PC-3 (cell line): Measurements from ENCODE around the gene CDK16. TPM values are rescaled to one million over a fixed set of nuclear protein-coding genes. Genes with fewer than 3 reads are reported as not detected.

ENCODE experiments used
- ATAC-seq: fragments of 200-7000 bp; cut with Tn5 transposase; 2 replicates; pipeline ENCODE4 v1.9.1; 2020; ENCODE audit warnings: mild to moderate bottlenecking, moderate library complexity
- BruUV-seq: library from RNA; stranded (reverse); fragments of 400-500 nt; replicated peaks from 2 replicates; lab custom pipeline; 2021; lab: Mats Ljungman, UMichigan
- CTCF ChIA-PET: fragments of 300-600 bp; sonication (Branson Sonifier 250); formaldehyde crosslinking; loops from one replicate; lab custom pipeline; 2022; ENCODE audit warnings: antibody characterized with exemption; lab: Charles Lee
- POLR2A ChIA-PET: fragments of 300-600 bp; sonication (Branson Sonifier 250); formaldehyde crosslinking; loops from one replicate; lab custom pipeline; 2022; ENCODE audit warnings: antibody characterized with exemption; ENCODE audit not compliant: unreplicated experiment; lab: Charles Lee
- DNase-seq: peaks from one replicate; pipeline ENCODE4 v3.0.0-alpha.2; 2015
- H2AFZ ChIP-seq: fragments of 300-600 bp; sonication (generic); 2 replicates; pipeline ENCODE4 v1.6.0; 2016; ENCODE audit warnings: antibody characterized with exemption, low read length
- H3F3A ChIP-seq: fragments of 300-600 bp; sonication (generic); one replicate; pipeline ENCODE4 v1.6.0; 2017; ENCODE audit warnings: antibody characterized with exemption, low read length, control low read depth, mild to moderate bottlenecking; ENCODE audit not compliant: unreplicated experiment
- H3K27ac ChIP-seq: fragments of 300-600 bp; sonication (generic); 2 replicates; pipeline ENCODE4 v1.5.1; 2016; ENCODE audit warnings: mild to moderate bottlenecking, low read length
- H3K27me3 ChIP-seq: fragments of 300-600 bp; sonication (generic); 2 replicates; pipeline ENCODE4 v1.6.1; 2016; ENCODE audit warnings: low read length, mixed read lengths
- H3K36me3 ChIP-seq: fragments of 300-600 bp; sonication (generic); 2 replicates; pipeline ENCODE4 v1.6.1; 2016; ENCODE audit warnings: low read depth, mixed run types, low read length, mixed read lengths
- H3K4me1 ChIP-seq: fragments of 300-600 bp; sonication (generic); 2 replicates; pipeline ENCODE4 v1.5.1; 2016; ENCODE audit warnings: low read length; ENCODE audit not compliant: insufficient read depth
- H3K4me2 ChIP-seq: fragments of 300-600 bp; sonication (generic); 2 replicates; pipeline ENCODE4 v1.6.0; 2016; ENCODE audit warnings: low read length
- H3K4me3 ChIP-seq: fragments of 300-600 bp; sonication (generic); 2 replicates; pipeline ENCODE4 v1.5.1; 2016; ENCODE audit warnings: mild to moderate bottlenecking, low read length, mixed read lengths
- H3K79me2 ChIP-seq: fragments of 300-600 bp; sonication (generic); 2 replicates; pipeline ENCODE4 v1.6.1; 2017; ENCODE audit warnings: low read length, mixed read lengths
- H3K9ac ChIP-seq: fragments of 300-600 bp; sonication (generic); 2 replicates; pipeline ENCODE4 v1.6.0; 2016; ENCODE audit warnings: mild to moderate bottlenecking, low read length
- H3K9me2 ChIP-seq: fragments of 300-600 bp; sonication (generic); replicated peaks from 2 replicates; pipeline ENCODE4 v1.6.1; 2016; ENCODE audit warnings: mixed run types, low read length, mixed read lengths
- H3K9me3 ChIP-seq: fragments of 300-600 bp; sonication (generic); 2 replicates; pipeline ENCODE4 v1.6.1; 2016; ENCODE audit warnings: low read length, mixed read lengths
- H4K20me1 ChIP-seq: fragments of 300-600 bp; sonication (generic); 2 replicates; pipeline ENCODE4 v1.6.1; 2016; ENCODE audit warnings: low read length, mixed read lengths
- EZH2 ChIP-seq: fragments of 300-600 bp; sonication (generic); IDR thresholded peaks from one replicate; pipeline ENCODE4 v1.6.1; 2017; ENCODE audit warnings: antibody characterized with exemption, mild to moderate bottlenecking, low read length; ENCODE audit not compliant: unreplicated experiment
- EZH2phosphoT487 ChIP-seq: fragments of 300-600 bp; sonication (generic); IDR thresholded peaks from 2 replicates; pipeline ENCODE4 v1.6.1; 2018; ENCODE audit warnings: mild to moderate bottlenecking, antibody characterized with exemption, low read length, borderline replicate concordance
- intact Hi-C: fragments of 100-400 bp; cut with micrococcal nuclease; formaldehyde crosslinking; loops from 2 replicates; pipeline ENCODE4 v1.9.0; 2023
- total RNA-seq: library from RNA; depleted of rRNA; stranded (reverse); fragments of >200 nt; gene quantifications from 2 replicates; pipeline ENCODE4 v1.2.3, GENCODE V29; 2014
- TF ChIP-seq, protein P1 (sequence below): fragments of 300-600 bp; sonication (generic); conservative IDR thresholded peaks from 2 replicates; pipeline ENCODE4 v1.5.1; 2017; ENCODE audit warnings: antibody characterized with exemption, low read depth, mild to moderate bottlenecking, low read length

CDK16 gene
- total RNA-seq, 1 experiment from 2014 or later, result 155 TPM

DNA sequence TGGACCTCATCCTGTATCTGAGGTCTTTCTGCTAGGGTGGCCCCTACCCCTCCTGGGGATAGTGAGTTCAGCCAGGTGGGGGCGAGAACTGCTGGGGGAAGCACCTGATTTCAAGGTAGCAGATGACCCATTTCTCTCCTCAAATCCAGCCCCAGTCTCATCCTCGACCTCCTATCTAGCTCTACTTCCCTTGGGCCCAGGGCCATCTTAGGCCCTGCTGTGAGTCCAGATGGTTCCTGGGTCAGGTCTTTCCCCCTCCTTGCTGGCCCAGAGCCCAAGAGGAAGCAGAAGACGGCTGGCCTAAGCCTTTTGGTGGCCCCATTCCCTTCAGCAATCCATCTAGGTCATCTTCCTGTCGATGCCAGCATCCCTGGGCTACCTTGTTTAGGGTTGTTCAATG lies 3.3 kb downstream of the CDK16 start:
- Histone ChIP-seq H3K27me3 (no peaks in the 10 kb centered on the region), H3K9me2 (no peaks in the 10 kb centered on the region), H3K4me3 (no peak overlapping the region), H3K4me1 (peaks cover 17% of the 10 kb centered on the region), H3K27ac (no peak overlapping the region), H3F3A (peaks cover 6% of the 10 kb centered on the region), H4K20me1 (peaks cover 30% of the 10 kb centered on the region), H3K4me2 (no peak overlapping the region), H3K9me3 (no peaks in the 10 kb centered on the region), H2AFZ (no peak overlapping the region), H3K79me2 (peaks cover 47% of the 10 kb centered on the region), H3K36me3 (peaks cover 33% of the 10 kb centered on the region), H3K9ac (no peak overlapping the region)
- no TSS peak for BruUV-seq
- ATAC-seq (no peak), DNase-seq (no peak)
- TF ChIP-seq EZH2phosphoT487 (no peak), EZH2 (no peak)
- ChIA-PET POLR2A (no interaction called here), CTCF (interaction anchor here (0.6 kb wide), 1 partner anchor 11 kb away, joined by 4 read pairs; no protein-coding TSS in a partner anchor)
- intact Hi-C loops, result no loop called here

DNA sequence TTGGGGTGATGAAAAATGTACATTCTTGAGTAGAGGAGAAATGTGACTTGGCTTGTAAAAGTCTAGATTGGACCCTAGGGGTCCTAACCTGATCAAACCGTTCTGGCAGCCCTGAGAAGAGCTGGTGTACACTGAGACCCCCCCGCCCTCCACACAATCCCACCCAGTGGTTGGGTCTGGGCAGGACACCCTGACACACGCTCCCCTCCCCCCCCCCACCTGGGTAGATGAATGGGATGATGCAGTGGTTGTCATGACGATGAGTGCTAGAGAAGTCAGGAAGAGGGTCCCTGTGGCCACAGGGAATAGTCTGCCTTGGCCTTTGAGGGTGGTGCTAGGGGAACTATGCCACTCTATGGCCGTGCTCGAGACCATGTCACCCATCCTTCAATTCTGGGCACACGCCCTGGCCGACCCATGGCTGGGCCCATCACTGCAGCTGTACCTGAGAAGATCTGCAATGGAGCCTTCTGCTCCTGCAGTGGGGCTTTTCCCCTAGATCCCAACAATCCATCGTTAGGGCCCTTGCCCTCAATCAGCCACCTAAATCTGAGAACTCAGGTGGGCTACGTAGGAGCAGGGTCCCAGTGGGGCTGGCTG lies 4.4 kb downstream of the CDK16 start:
- peaks cover 47% of the 10 kb centered on the region for H3K79me2 ChIP-seq
- H3K9me2 ChIP-seq, result no peaks in the 10 kb centered on the region
- H3K27me3 ChIP-seq, result no peaks in the 10 kb centered on the region
- no peak overlapping the region for H3K4me3 ChIP-seq
- intact Hi-C loops, result no loop called here
- H3K36me3 ChIP-seq, result peaks cover 41% of the 10 kb centered on the region
- TF ChIP-seq EZH2phosphoT487, result no peak
- no peak for TF ChIP-seq EZH2
- TF ChIP-seq, protein P1, sequence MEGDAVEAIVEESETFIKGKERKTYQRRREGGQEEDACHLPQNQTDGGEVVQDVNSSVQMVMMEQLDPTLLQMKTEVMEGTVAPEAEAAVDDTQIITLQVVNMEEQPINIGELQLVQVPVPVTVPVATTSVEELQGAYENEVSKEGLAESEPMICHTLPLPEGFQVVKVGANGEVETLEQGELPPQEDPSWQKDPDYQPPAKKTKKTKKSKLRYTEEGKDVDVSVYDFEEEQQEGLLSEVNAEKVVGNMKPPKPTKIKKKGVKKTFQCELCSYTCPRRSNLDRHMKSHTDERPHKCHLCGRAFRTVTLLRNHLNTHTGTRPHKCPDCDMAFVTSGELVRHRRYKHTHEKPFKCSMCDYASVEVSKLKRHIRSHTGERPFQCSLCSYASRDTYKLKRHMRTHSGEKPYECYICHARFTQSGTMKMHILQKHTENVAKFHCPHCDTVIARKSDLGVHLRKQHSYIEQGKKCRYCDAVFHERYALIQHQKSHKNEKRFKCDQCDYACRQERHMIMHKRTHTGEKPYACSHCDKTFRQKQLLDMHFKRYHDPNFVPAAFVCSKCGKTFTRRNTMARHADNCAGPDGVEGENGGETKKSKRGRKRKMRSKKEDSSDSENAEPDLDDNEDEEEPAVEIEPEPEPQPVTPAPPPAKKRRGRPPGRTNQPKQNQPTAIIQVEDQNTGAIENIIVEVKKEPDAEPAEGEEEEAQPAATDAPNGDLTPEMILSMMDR, result no peak
- BruUV-seq, result no TSS peak
- POLR2A ChIA-PET, result no interaction called here
- no peak overlapping the region for H2AFZ ChIP-seq
- no peaks in the 10 kb centered on the region for H3F3A ChIP-seq
- CTCF ChIA-PET, result no interaction called here
- H4K20me1 ChIP-seq, result peaks cover 30% of the 10 kb centered on the region
- peaks cover 9% of the 10 kb centered on the region for H3K4me1 ChIP-seq
- no peak overlapping the region for H3K27ac ChIP-seq
- no peak overlapping the region for H3K9ac ChIP-seq
- DNase-seq, result no peak
- no peak overlapping the region for H3K4me2 ChIP-seq
- H3K9me3 ChIP-seq, result no peaks in the 10 kb centered on the region
- no peak for ATAC-seq

DNA sequence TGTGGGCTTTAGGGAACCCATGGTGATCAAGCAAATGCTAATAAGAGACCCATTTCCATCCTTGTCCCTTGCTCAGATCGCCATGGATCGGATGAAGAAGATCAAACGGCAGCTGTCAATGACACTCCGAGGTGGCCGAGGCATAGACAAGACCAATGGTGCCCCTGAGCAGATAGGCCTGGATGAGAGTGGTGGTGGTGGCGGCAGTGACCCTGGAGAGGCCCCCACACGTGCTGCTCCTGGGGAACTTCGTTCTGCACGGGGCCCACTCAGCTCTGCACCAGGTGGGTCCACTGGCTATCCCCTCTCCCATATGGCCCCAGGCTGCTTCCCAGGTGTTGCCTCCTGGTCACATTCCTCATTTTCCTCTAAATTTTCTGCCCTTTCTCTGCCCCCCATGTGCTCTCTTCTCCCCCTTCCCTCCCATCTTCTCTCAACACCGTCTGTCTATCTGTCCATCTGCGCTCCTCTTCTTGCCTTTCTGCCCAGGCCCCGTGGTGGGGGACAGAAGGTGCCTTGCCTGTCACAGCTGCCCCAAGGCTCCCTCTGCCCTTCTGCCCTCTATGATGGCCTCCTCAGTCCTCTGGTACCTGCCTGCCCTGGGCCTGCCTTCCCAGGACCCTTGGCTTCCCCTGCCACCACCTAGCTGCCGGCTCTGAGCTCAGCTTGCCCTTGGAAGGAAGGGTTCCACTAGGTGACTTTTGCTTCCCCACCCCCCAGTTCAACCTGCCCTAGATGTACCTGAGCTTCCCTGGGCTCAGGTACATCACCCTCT lies 5.2 kb downstream of the CDK16 start:
- ChIA-PET CTCF (no interaction called here), POLR2A (no interaction called here)
- intact Hi-C loops, result no loop called here
- TF ChIP-seq, protein P1, result no peak
- TF ChIP-seq EZH2 (no peak), EZH2phosphoT487 (no peak)
- Histone ChIP-seq H3K9me2 (no peaks in the 10 kb centered on the region), H3K9ac (no peak overlapping the region), H3K4me1 (peaks cover 9% of the 10 kb centered on the region), H3K4me3 (no peak overlapping the region), H3F3A (no peaks in the 10 kb centered on the region), H4K20me1 (peaks cover 30% of the 10 kb centered on the region), H3K79me2 (peaks cover 43% of the 10 kb centered on the region), H3K9me3 (no peaks in the 10 kb centered on the region), H3K27ac (no peak overlapping the region), H2AFZ (no peak overlapping the region), H3K27me3 (no peaks in the 10 kb centered on the region), H3K4me2 (no peak overlapping the region), H3K36me3 (peaks cover 48% of the 10 kb centered on the region)
- no peak for ATAC-seq
- DNase-seq, result no peak
- BruUV-seq, result no TSS peak
